ENCODE measurements around the gene NAV1.

Gene NAV1

GRCh38 chr1:201551096-201551495 lies 12.2 kb downstream of the NAV1 start:
- Histone ChIP-seq H3K9me3 (no peaks in the 10 kb centered on the region), H3K27me3 (no peaks in the 10 kb centered on the region), H3K27ac (no peak overlapping the region), H3K4me1 (ENCODE audit: control insufficient read depth in 1 of 2, insufficient read depth in 1 of 2, low read depth in 1 of 2, low read length in 1 of 2) (peaks cover 2 to 5% of the 10 kb centered on the region in 2 experiments), H3K36me3 (no peaks in the 10 kb centered on the region), H3K4me3 (ENCODE audit: low read depth in 1 of 2, low read length in 1 of 2) (no peak overlapping the region)
- no peak for TF ChIP-seq CTCF (IDR thresholded peaks at IDR 0.05)

GRCh38 chr1:201551877-201552731 lies 13.2 kb downstream of the NAV1 start:
- Histone ChIP-seq H3K4me3 (ENCODE audit: low read depth in 1 of 2, low read length in 1 of 2) (no peak overlapping the region), H3K27me3 (no peaks in the 10 kb centered on the region), H3K36me3 (no peaks in the 10 kb centered on the region), H3K9me3 (no peaks in the 10 kb centered on the region), H3K4me1 (ENCODE audit: control insufficient read depth in 1 of 2, insufficient read depth in 1 of 2, low read depth in 1 of 2, low read length in 1 of 2) (no peaks in the 10 kb centered on the region), H3K27ac (no peak overlapping the region)
- TF ChIP-seq CTCF (IDR thresholded peaks at IDR 0.05) = no peak

DNA sequence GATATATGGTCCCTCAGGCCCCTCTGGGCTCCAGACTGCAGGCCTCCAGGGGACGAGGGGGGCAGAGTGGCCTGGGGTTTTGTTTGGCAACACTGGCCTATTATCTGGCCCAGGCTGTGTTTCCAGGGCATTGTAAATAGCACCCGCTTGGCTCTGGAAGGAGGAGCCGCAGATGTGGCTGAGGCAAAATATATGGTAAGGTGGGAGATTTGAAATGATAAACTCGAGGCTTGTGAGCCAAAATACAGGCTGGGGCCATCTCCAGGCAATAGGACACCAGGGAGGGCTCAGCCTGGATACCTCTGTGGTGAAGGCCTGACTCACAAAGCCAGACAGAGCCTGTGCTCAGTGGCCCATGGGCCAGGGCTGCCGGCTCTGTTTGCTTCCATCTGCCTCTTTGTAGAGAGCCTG lies 14.0 kb downstream of the NAV1 start:
- H3K9me3 ChIP-seq = no peaks in the 10 kb centered on the region
- no peak for TF ChIP-seq CTCF (IDR thresholded peaks at IDR 0.05)
- H3K27ac ChIP-seq = no peak overlapping the region
- H3K4me3 ChIP-seq (ENCODE audit: low read depth in 1 of 2, low read length in 1 of 2) = no peak overlapping the region
- H3K36me3 ChIP-seq = no peaks in the 10 kb centered on the region
- no peaks in the 10 kb centered on the region for H3K4me1 ChIP-seq (ENCODE audit: control insufficient read depth in 1 of 2, insufficient read depth in 1 of 2, low read depth in 1 of 2, low read length in 1 of 2)
- H3K27me3 ChIP-seq = no peaks in the 10 kb centered on the region

- H3K4me3 ChIP-seq (ENCODE audit: low read depth in 1 of 2, low read length in 1 of 2) = no peak overlapping the region
- H3K9me3 ChIP-seq = no peaks in the 10 kb centered on the region
- H3K27me3 ChIP-seq = no peaks in the 10 kb centered on the region
- no peaks in the 10 kb centered on the region for H3K36me3 ChIP-seq
- TF ChIP-seq CTCF (IDR thresholded peaks at IDR 0.05) = no peak
- H3K27ac ChIP-seq = no peak overlapping the region
- no peaks in the 10 kb centered on the region for H3K4me1 ChIP-seq (ENCODE audit: control insufficient read depth in 1 of 2, insufficient read depth in 1 of 2, low read depth in 1 of 2, low read length in 1 of 2)
Measured at GRCh38 chr1:201553496-201554189, 14.7 kb downstream of the NAV1 start.

DNA sequence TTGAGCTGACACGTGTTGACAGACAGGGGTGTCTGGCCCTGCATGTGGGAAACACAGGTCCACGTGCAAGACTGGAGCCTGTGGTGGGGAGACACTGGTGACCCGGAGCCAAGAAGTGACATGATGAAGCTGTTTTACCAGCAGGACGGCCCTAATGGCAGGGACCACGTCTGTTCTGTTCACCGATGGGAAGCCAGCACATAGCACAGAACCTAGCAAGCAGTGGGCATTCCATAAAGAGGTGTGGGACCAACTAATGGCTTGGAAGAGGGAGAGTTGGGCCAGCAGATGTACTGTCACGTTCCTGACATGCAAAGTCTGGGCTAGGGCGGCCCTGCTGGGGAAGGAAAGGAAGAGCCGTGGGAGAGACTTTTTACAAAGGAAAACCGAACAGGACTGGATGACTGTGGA lies 15.3 kb downstream of the NAV1 start:
- Histone ChIP-seq H3K4me1 (ENCODE audit: control insufficient read depth in 1 of 2, insufficient read depth in 1 of 2, low read depth in 1 of 2, low read length in 1 of 2) (no peaks in the 10 kb centered on the region), H3K27ac (no peak overlapping the region), H3K36me3 (no peaks in the 10 kb centered on the region), H3K4me3 (ENCODE audit: low read depth in 1 of 2, low read length in 1 of 2) (no peak overlapping the region), H3K9me3 (no peaks in the 10 kb centered on the region), H3K27me3 (no peaks in the 10 kb centered on the region)
- TF ChIP-seq CTCF (IDR thresholded peaks at IDR 0.05) = no peak
